Activated CD8-positive, alpha-beta memory T cell treated with anti-CD3 and anti-CD28 coated beads, Interleukin-2, amount 50 U/mL, for 24 hours (primary cell): ENCODE results near the gene POLN.
A peak's percentile ranks its signal among the peaks of the same experiment; 100 is the strongest.

ENCODE experiments used
- DNase-seq: peaks from one replicate; pipeline ENCODE4 v3.0.0-alpha.2; 2020; ENCODE audit errors: extremely low read depth

The POLN gene

GRCh38 chr4:2263926-2264321 is 22.0 kb upstream of the POLN start:
- no peak for DNase-seq

DNA sequence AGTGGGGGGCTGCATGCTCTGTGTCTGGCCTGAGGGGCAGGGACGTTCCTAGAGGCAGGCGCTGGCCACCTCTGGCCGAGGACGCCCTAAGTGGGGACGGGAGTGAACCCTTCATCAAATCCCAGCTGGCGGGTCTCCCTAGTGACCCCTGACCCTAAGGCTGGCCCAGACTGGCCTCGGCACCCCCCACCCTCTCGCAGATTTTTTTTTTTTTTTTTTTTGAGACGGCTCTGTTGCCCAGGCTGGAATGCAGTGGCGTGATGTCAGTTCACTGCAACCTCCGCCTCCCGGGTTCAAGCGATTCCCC is 21.0 kb upstream of the POLN start:
- DNase-seq: no peak

DNA sequence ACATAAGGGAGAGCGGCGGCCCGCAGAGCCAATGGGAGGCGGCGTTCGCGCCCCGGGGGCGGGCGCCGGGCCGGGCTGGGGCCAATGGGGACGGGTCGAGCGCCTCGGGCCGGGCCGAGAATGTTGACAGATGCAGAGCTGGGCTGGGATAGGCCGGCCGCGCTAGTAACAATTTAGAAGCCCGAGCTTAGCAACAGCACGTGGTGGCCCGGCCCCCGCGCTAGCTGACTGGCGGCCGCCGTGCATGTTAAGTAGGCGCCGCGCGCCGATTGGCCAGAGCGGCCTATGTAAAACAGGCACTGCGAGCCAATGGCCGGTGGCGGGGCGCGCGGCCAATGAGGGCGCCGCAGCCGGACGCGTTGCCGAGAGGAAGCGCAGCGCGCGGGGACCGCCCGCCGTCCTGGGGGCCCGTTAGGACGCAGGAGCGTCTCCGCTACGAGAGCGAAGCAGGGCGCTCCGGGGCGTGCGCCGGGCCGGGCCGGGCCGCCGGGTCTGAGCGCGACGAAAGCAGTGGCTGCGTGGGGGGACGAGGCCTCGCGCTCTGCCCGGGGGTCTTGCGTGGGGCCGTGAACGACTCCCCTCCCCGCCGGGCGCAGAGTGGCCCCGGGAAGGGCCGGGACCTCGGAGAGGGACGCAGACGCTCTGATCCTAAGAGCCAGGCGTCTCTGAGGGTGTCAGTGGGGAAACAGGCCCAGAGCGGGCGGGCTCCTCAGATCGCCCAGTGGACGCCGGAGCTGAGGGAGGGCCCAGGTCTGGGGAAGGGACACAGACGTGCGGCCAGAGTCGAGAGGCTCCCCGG is 20.4 kb upstream of the POLN start:
- peak; percentile 93 for DNase-seq

- no peak for DNase-seq
Observed at GRCh38 chr4:2261853-2262144, 19.9 kb upstream of the POLN start, which contains the start of gene MXD4. Gene MXD4, minus strand, starts transcription at chr4:2262109. Its CDS starts 129 bp downstream, at chr4:2261980.

DNA sequence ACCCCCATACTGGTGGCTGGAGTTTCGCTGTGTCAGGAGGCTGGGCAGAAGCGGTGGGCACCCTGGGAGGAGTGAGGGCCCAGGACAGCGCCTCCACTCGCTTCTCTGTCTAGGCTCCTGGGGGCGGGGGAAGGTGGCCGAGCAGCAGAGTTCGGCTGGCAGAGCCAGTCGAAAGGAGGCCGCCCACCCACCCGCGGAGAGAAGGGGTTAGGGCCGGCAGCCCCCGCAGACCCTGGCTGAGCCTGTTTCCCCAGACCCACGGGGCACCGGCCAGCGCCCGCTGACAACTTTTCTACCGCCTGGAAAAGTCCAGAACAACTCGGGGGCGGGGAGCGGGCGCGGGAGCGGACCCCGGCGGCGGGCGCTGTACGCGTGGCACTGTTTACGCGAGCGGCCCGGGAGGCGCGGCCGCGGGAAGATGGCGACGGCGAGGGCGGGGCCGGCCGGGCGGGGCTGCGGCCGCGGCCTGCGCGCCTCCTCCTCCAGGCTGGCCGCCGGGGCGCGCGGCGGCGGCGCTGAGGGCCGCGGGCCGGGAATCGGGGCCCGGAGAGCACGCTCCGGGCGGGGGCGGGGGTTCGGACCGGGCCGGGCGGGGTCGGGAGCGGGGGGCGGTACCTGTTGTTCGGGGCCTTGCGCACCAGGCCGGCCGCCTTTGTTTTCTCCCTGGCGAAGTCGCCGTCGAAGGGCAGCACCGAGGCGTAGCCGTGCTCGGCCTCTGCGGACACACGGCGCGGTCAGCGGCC is 19.4 kb upstream of the POLN start:
- no peak for DNase-seq

- no peak for DNase-seq
Observed at GRCh38 chr4:2260344-2261109, 18.6 kb upstream of the POLN start.

DNA sequence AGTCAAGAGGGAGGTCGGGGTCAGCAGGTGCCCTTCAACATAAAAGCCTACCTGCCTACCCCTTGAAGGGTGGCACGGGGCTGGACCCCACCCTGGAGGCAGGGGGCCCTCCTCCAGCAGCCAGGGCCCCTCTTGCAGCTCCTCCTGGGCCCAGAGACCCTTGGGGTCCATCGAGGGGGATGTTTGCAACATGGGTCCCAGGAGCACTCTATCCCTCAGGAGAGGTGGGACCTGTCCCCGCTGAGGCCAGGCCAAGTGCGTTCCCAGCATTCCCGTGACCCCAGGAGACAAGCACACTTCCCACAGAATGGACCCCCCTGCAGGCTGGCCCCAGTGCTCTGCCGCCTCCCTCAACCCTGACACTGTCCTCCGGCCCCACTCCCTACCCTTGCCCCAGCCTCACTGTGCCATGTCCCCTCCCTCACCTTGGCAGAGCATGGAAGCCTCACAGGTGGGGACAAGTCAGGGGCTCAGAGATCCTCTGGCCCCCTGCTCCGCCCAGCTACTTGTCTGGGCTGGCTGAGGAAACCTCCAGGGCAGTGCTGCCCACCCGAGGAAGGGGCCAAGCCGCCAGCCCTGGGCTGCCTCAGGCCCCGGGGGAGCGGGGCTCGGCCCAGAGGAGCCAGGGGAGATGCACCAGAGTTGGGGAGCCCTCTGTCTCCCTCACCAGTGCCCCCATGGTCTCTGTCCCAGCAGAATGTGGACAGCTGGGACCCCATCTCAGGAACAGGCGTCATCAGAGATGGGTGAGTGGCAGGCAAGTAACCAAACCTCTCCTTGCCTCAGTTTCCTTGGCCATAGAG is 17.8 kb upstream of the POLN start:
- no peak for DNase-seq

GRCh38 chr4:2259036-2259540 is 17.2 kb upstream of the POLN start:
- no peak for DNase-seq

GRCh38 chr4:2258091-2259035 is 16.4 kb upstream of the POLN start:
- no peak for DNase-seq

GRCh38 chr4:2257361-2258081 is 15.6 kb upstream of the POLN start:
- DNase-seq: no peak

DNA sequence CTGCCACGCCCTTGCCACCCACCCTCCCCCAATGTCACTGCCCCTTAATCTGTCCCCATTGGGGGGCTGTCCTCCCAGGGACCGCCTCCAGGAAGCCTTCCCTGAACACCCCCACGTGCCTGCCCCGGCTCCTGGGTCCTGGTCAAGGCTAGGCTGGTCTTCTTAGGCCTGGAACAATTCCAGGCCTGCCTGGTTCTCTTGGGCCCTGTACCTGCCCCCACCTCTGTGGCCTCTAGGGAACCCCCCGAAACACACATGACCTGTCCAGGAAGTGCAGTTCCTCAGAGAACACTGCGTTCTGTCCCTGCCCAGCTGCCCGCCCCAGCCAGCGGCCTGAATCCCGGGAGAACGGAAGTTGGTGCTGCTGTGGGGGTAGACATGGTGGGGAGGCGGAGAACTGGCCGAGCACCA is 14.9 kb upstream of the POLN start:
- no peak for DNase-seq

- DNase-seq: no peak
Observed at GRCh38 chr4:2256156-2256731, 14.3 kb upstream of the POLN start.

GRCh38 chr4:2255501-2256155 is 13.7 kb upstream of the POLN start:
- DNase-seq: no peak

DNA sequence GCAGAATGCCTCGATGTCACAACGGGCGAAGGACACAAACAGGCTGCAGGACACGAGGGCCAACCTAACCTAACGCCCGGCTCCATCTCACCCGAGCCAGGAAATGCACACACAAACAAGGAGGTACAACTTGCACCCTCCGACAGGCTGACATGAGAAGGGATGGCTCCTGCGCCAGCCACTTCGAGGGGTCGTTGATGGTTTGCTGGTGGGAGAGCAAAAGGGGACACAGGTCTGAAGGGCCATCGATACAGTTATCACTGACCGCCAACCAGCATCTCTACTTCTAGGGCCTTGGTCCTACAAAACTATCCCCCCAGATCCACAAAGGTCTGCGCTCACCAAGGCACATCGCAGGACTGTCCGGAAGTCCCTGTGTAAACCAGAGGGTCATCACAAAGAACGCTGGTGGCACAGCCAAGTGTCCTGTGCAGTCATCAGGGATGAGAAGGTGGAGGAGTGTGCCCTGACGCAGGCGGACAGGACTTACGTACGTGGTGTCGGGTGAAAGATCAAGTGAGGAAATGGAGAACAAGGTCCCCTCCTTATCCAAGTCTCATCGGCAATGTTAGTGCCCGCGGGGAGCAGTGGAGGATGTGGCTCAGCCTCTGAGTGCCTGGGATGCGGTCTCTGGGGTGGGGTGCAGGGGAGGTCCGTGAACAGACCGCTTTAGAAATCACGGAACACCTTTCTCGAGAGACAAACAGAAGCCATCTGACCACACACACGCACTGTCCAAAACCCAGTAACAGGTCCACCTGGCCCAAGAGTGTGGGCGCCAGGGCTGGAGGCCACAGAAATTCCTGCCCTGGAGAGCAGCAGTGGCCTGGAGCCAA is 13.0 kb upstream of the POLN start:
- no peak for DNase-seq

- DNase-seq: no peak
Observed at GRCh38 chr4:2253160-2254084, 11.5 kb upstream of the POLN start.

- DNase-seq: no peak
Observed at GRCh38 chr4:2252530-2253091, 10.7 kb upstream of the POLN start.
